SK-N-SH treated with all-trans-retinoic acid at 6 μM for 48 hours (cell line): Measurements from ENCODE around the gene FAHD2A.

Experiments used
- PATZ1 ChIP-seq: fragments of 250-450 bp; sonication (Bioruptor Pico); IDR thresholded peaks from 2 replicates; pipeline ENCODE4 v1.8.0; 2020; ENCODE audit warnings: mild to moderate bottlenecking, moderate library complexity, borderline replicate concordance
- ZFP30 ChIP-seq: fragments of 450-650 bp; formaldehyde crosslinking; IDR thresholded peaks from 2 replicates; pipeline ENCODE4 v1.5.0; 2022; ENCODE audit warnings: mild to moderate bottlenecking, moderate library complexity
- ZNF70 ChIP-seq: fragments of 450-650 bp; formaldehyde crosslinking; IDR thresholded peaks from 2 replicates; pipeline ENCODE4 v1.5.0; 2020; ENCODE audit warnings: mild to moderate bottlenecking, moderate library complexity
- TF ChIP-seq, protein P1 (sequence below): fragments of 250-450 bp; sonication (Bioruptor Pico); IDR thresholded peaks from 2 replicates; pipeline ENCODE4 v1.5.1; 2021; ENCODE audit warnings: mild to moderate bottlenecking, moderate library complexity

DNA sequence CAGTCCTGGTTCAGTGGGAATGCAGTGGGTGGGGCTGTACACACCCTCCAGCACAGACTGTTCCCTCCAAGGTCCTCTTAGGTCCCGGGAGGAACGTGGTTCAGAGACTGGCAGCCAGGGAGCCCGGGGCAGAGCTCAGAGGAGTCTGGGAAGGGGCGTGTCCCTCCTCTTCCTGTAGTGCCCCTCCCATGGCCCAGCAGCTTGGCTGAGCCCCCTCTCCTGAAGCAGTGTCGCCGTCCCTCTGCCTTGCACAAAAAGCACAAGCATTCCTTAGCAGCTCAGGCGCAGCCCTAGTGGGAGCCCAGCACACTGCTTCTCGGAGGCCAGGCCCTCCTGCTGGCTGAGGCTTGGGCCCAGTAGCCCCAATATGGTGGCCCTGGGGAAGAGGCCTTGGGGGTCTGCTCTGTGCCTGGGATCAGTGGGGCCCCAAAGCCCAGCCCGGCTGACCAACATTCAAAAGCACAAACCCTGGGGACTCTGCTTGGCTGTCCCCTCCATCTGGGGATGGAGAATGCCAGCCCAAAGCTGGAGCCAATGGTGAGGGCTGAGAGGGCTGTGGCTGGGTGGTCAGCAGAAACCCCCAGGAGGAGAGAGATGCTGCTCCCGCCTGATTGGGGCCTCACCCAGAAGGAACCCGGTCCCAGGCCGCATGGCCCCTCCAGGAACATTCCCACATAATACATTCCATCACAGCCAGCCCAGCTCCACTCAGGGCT is 17.5 kb upstream of the FAHD2A start:
- TF ChIP-seq ZFP30 (CRISPR knock-in tag) = no peak
- TF ChIP-seq ZNF70 (CRISPR knock-in tag) = no peak
- TF ChIP-seq, protein P1, sequence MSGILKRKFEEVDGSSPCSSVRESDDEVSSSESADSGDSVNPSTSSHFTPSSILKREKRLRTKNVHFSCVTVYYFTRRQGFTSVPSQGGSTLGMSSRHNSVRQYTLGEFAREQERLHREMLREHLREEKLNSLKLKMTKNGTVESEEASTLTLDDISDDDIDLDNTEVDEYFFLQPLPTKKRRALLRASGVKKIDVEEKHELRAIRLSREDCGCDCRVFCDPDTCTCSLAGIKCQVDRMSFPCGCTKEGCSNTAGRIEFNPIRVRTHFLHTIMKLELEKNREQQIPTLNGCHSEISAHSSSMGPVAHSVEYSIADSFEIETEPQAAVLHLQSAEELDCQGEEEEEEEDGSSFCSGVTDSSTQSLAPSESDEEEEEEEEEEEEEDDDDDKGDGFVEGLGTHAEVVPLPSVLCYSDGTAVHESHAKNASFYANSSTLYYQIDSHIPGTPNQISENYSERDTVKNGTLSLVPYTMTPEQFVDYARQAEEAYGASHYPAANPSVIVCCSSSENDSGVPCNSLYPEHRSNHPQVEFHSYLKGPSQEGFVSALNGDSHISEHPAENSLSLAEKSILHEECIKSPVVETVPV (CRISPR knock-in tag) = no peak
- no peak for TF ChIP-seq PATZ1
